ENCODE measurements around the gene COX4I2. TPM values are rescaled to one million over a fixed set of nuclear protein-coding genes. Genes with fewer than 3 reads are reported as not detected.

The COX4I2 gene
- total and polyA plus RNA-seq, 2 donors (not counting 3 experiments of a cell fraction or from before 2014, with no cell fraction given): not detected

Small RNAs within 50 kb of the gene (microRNA-seq; reads per million reads assigned to microRNA genes)
- not detected for gene MIR3193 (ENCODE audit: borderline number of aligned reads, borderline replicate concordance)

Small RNAs within 50 kb of the gene (small RNA-seq; reads per million reads assigned to genes)
- gene MIR3193 (ENCODE audit: insufficient read depth, insufficient read length, low read depth, low replicate concordance): not detected

Other genes with a start within 250 kb of the COX4I2 start
- gene DEFB119, start 247.3 kb upstream of the COX4I2 start, total RNA-seq: not detected in 2 replicates
- not detected in 2 replicates for gene DEFB119, start 247.3 kb upstream of the COX4I2 start, polyA plus RNA-seq
- not detected in 2 replicates for gene DEFB121, start 231.7 kb upstream of the COX4I2 start, total RNA-seq
- not detected in 2 replicates for gene DEFB121, start 231.7 kb upstream of the COX4I2 start, polyA plus RNA-seq
- gene DEFB123, start 197.3 kb upstream of the COX4I2 start, total RNA-seq: not detected in 2 replicates
- not detected in 2 replicates for gene DEFB123, start 197.3 kb upstream of the COX4I2 start, polyA plus RNA-seq
- gene DEFB124, start 162.8 kb upstream of the COX4I2 start, total RNA-seq: not detected in 2 replicates
- gene DEFB124, start 162.8 kb upstream of the COX4I2 start, polyA plus RNA-seq: not detected in 2 replicates
- gene REM1, start 162.6 kb upstream of the COX4I2 start, total RNA-seq: not detected in 2 replicates
- 0.14 and 0.19 TPM in 2 replicates for gene REM1, start 162.6 kb upstream of the COX4I2 start, polyA plus RNA-seq
- 188 and 211 TPM in 2 replicates for gene HM13, start 123.5 kb upstream of the COX4I2 start, total RNA-seq
- gene HM13, start 123.5 kb upstream of the COX4I2 start, polyA plus RNA-seq: 218 and 265 TPM in 2 replicates
- 64.4 and 78.9 TPM in 2 replicates for gene ID1, start 32.6 kb upstream of the COX4I2 start, total RNA-seq
- 152 and 182 TPM in 2 replicates for gene ID1, start 32.6 kb upstream of the COX4I2 start, polyA plus RNA-seq
- gene BCL2L1, start 85.0 kb downstream of the COX4I2 start, total RNA-seq: 101 and 105 TPM in 2 replicates
- 78.0 and 81.3 TPM in 2 replicates for gene BCL2L1, start 85.0 kb downstream of the COX4I2 start, polyA plus RNA-seq
- gene TPX2, start 101.4 kb downstream of the COX4I2 start, total RNA-seq: 112 and 114 TPM in 2 replicates
- 18.1 and 24.8 TPM in 2 replicates for gene TPX2, start 101.4 kb downstream of the COX4I2 start, polyA plus RNA-seq
- gene MYLK2, start 181.4 kb downstream of the COX4I2 start, total RNA-seq: 2.7 and 3.2 TPM in 2 replicates
- gene MYLK2, start 181.4 kb downstream of the COX4I2 start, polyA plus RNA-seq: 2.6 and 3.7 TPM in 2 replicates
- not detected in 2 replicates for gene FOXS1, start 207.7 kb downstream of the COX4I2 start, total RNA-seq
- 0.81 and 0.84 TPM in 2 replicates for gene FOXS1, start 207.7 kb downstream of the COX4I2 start, polyA plus RNA-seq
- gene DUSP15, start 232.6 kb downstream of the COX4I2 start, total RNA-seq: 0.62 TPM in 1 of 2 replicates, not detected in the other
- 0.33 and 0.75 TPM in 2 replicates for gene DUSP15, start 232.6 kb downstream of the COX4I2 start, polyA plus RNA-seq
- gene TTLL9, start 232.7 kb downstream of the COX4I2 start, total RNA-seq: not detected in 2 replicates
- gene TTLL9, start 232.7 kb downstream of the COX4I2 start, polyA plus RNA-seq: 0.03 TPM in 1 of 2 replicates, not detected in the other